GM23248 (cell line): Measurements from ENCODE around the gene WFS1.

Experiments used
- EZH2 ChIP-seq: fragments of 200-600 bp; sonication (generic); IDR thresholded peaks from 2 replicates; pipeline ENCODE4 v1.6.1; 2018; ENCODE audit warnings: antibody characterized with exemption, mild to moderate bottlenecking; ENCODE audit not compliant: insufficient read depth, poor library complexity, severe bottlenecking
- EZH2phosphoT487 ChIP-seq: fragments of 200-600 bp; sonication (generic); IDR thresholded peaks from 2 replicates; pipeline ENCODE4 v1.6.1; 2018; ENCODE audit warnings: antibody characterized with exemption, moderate library complexity, mild to moderate bottlenecking, low read depth; ENCODE audit not compliant: insufficient read depth

GRCh38 chr4:6335040-6335590 is 65.5 kb downstream of the WFS1 start:
- TF ChIP-seq EZH2 (no peak), EZH2phosphoT487 (no peak)
